ENCODE data around the gene ABHD12.
A peak's percentile ranks its signal among the peaks of the same experiment; 100 is the strongest.

The ABHD12 gene

GRCh38 chr20:25296094-25297093, 94.2 kb downstream of the ABHD12 start:
- Histone ChIP-seq H3K27ac (replicated peaks) (no peak overlapping the region), H3K4me3 (replicated peaks; ENCODE audit: insufficient read depth, low read length) (no peak overlapping the region), H3K27me3 (ENCODE audit: insufficient read depth, poor library complexity, severe bottlenecking) (no peaks in the 10 kb centered on the region)
- DNase-seq (ENCODE audit: low read depth in 1 of 2, low spot score in 1 of 2), result peak in 1 of 2 experiments; percentile 14
- no peak for TF ChIP-seq SPI1 (IDR thresholded peaks at IDR 0.05; ENCODE audit: borderline replicate concordance, low read depth)
- no peak; the same call in 1 of the 2 replicates for TF ChIP-seq POLR2AphosphoS5 (IDR thresholded peaks at IDR 0.05; ENCODE audit: low read depth)
- peak; percentile 18 for TF ChIP-seq CTCF (IDR thresholded peaks at IDR 0.05; ENCODE audit: insufficient read depth, low read length)

GRCh38 chr20:25295386-25296093, 95.1 kb downstream of the ABHD12 start:
- H3K4me3 ChIP-seq (replicated peaks; ENCODE audit: insufficient read depth, low read length), result no peak overlapping the region
- no peak overlapping the region for H3K27ac ChIP-seq (replicated peaks)
- no peak for DNase-seq (ENCODE audit: low read depth in 1 of 2, low spot score in 1 of 2)
- no peaks in the 10 kb centered on the region for H3K27me3 ChIP-seq (ENCODE audit: insufficient read depth, poor library complexity, severe bottlenecking)
- TF ChIP-seq CTCF (IDR thresholded peaks at IDR 0.05; ENCODE audit: insufficient read depth, low read length) (no peak), REST (IDR thresholded peaks at IDR 0.05; ENCODE audit: insufficient replicate concordance, low read depth) (no peak), SPI1 (IDR thresholded peaks at IDR 0.05; ENCODE audit: borderline replicate concordance, low read depth) (no peak), GABPA (IDR thresholded peaks at IDR 0.05; ENCODE audit: low read depth) (no peak), POLR2AphosphoS5 (IDR thresholded peaks at IDR 0.05; ENCODE audit: low read depth) (no peak; the same call in 1 of the 2 replicates)

GRCh38 chr20:25294459-25295385, 95.9 kb downstream of the ABHD12 start:
- Histone ChIP-seq H3K27me3 (ENCODE audit: insufficient read depth, poor library complexity, severe bottlenecking) (no peaks in the 10 kb centered on the region), H3K27ac (replicated peaks) (no peak overlapping the region), H3K4me3 (replicated peaks; ENCODE audit: insufficient read depth, low read length) (no peak overlapping the region)
- peak in 1 of 2 experiments; percentile 61 for DNase-seq (ENCODE audit: low read depth in 1 of 2, low spot score in 1 of 2)
- TF ChIP-seq REST (IDR thresholded peaks at IDR 0.05; ENCODE audit: insufficient replicate concordance, low read depth) (no peak), POLR2AphosphoS5 (IDR thresholded peaks at IDR 0.05; ENCODE audit: low read depth) (no peak; the same call in 1 of the 2 replicates), GABPA (IDR thresholded peaks at IDR 0.05; ENCODE audit: low read depth) (no peak), SPI1 (IDR thresholded peaks at IDR 0.05; ENCODE audit: borderline replicate concordance, low read depth) (no peak), CTCF (IDR thresholded peaks at IDR 0.05; ENCODE audit: insufficient read depth, low read length) (peak; percentile 74)
